ENCODE results near the gene RNF113B.

Gene RNF113B

GRCh38 chr13:98199480-98199879 is 22.4 kb upstream of the RNF113B start:
- no peak overlapping the region for H3K4me3 ChIP-seq (ENCODE audit: low read depth, low read length)
- TF ChIP-seq CTCF (IDR thresholded peaks at IDR 0.05; ENCODE audit: control insufficient read depth, extremely low read depth, insufficient read depth) = no peak
- no peak for DNase-seq (ENCODE audit: low read depth)

GRCh38 chr13:98198683-98199082 is 21.6 kb upstream of the RNF113B start:
- no peak overlapping the region for H3K4me3 ChIP-seq (ENCODE audit: low read depth, low read length)
- TF ChIP-seq CTCF (IDR thresholded peaks at IDR 0.05; ENCODE audit: control insufficient read depth, extremely low read depth, insufficient read depth) = no peak
- no peak for DNase-seq (ENCODE audit: low read depth)

GRCh38 chr13:98195054-98195791 is 18.2 kb upstream of the RNF113B start:
- no peak for TF ChIP-seq CTCF (IDR thresholded peaks at IDR 0.05; ENCODE audit: control insufficient read depth, extremely low read depth, insufficient read depth)
- no peak for DNase-seq (ENCODE audit: low read depth)
- no peak overlapping the region for H3K4me3 ChIP-seq (ENCODE audit: low read depth, low read length)

- no peak overlapping the region for H3K4me3 ChIP-seq (ENCODE audit: low read depth, low read length)
- DNase-seq (ENCODE audit: low read depth) = no peak
- TF ChIP-seq CTCF (IDR thresholded peaks at IDR 0.05; ENCODE audit: control insufficient read depth, extremely low read depth, insufficient read depth) = no peak
These were observed 14.9 kb upstream of the RNF113B start for GRCh38 chr13:98192008-98192407.

GRCh38 chr13:98190889-98191444 is 13.9 kb upstream of the RNF113B start:
- TF ChIP-seq CTCF (IDR thresholded peaks at IDR 0.05; ENCODE audit: control insufficient read depth, extremely low read depth, insufficient read depth) = no peak
- DNase-seq (ENCODE audit: low read depth) = no peak
- no peak overlapping the region for H3K4me3 ChIP-seq (ENCODE audit: low read depth, low read length)

GRCh38 chr13:98189841-98190505 is 12.9 kb upstream of the RNF113B start:
- DNase-seq (ENCODE audit: low read depth) = no peak
- no peak overlapping the region for H3K4me3 ChIP-seq (ENCODE audit: low read depth, low read length)
- no peak for TF ChIP-seq CTCF (IDR thresholded peaks at IDR 0.05; ENCODE audit: control insufficient read depth, extremely low read depth, insufficient read depth)

Data from LNCaP clone FGC (cell line).